ENCODE data around the gene COL27A1. TPM values are rescaled to one million over a fixed set of nuclear protein-coding genes. Genes with fewer than 3 reads are reported as not detected.

The COL27A1 gene
- total RNA-seq, 1 donor from 2014 or later, result 8.0 TPM

DNA sequence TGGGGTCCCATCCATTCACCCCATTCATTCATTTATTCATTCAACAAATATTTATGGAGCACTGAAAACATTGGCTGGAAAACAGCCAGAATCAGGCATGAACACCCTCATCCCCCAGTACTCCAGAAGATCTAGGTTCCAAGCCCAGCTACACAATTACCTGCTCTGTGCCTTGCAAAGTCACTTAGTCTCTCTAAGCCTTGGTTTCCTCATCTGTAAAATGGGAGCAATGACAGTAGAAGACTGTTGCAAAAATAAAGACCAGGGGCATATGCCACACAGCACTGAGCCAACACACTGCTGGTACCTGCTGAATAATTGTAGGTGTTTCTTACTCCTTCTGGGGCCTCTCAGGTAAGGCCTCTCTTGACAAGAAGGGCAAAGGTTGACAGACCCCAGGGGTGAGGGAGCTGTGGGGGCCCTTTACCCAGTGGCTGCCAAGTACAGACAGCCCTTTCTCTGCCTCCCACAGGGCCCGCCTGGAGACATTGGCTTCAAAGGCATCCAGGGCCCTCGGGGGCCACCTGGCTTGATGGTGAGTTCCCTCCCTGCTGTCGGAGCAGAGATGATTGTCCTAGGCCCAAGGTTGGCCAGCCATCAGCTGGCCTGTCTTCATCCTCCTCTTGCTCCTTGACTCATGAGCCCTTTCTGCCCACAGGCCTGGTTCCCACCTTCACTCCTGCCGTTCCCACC, 145.0 kb downstream of the COL27A1 start:
- intact Hi-C loops (cut with DNase I), result no loop called here
- ATAC-seq (ENCODE audit: poor library complexity), result no peak
- DNase-seq, result no peak

DNA sequence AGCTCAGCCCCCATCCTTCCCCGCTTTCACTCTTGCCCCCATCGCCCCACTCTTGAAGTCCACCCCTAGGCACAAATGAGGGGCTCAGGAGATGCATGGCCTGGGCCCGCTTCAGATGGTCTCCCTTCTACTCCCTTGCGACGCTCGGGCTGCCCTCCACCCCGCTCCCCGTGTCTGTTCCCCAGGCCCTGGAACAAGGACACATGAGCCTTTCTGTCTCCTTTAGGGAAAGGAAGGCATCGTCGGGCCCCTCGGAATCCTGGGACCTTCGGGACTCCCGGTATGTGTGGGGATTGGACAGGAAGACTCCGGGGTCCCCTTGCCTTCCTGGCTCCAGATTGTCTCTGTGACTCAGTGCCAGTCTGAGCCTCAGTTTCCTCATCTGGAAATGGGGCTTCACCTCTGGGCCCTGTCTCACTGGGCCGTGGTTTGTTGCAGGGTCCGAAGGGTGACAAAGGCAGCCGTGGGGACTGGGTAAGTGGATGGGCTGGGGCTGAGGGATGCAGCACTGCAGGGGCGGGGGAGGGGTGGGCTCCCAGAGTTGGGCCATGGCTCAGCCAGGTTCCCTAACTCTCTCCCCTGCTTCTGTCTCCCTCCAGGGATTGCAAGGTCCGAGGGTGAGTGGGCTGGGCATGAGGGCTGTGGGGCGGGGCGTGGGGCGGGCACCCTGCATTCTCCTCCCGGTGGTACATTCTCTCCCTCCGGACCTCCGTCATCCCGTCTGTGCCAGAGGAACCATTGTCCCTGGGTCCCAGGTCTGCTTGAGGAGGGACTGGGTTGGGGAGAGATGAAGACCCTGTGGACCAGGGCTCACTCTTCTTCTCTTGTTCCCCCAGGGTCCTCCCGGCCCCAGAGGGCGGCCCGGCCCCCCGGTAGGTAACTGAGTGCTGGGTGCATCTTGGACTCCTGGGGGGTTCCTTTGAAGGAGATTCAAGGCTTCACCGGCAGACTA, 145.8 kb downstream of the COL27A1 start:
- DNase-seq, result peak; percentile 22
- intact Hi-C loops (cut with DNase I), result no loop called here

DNA sequence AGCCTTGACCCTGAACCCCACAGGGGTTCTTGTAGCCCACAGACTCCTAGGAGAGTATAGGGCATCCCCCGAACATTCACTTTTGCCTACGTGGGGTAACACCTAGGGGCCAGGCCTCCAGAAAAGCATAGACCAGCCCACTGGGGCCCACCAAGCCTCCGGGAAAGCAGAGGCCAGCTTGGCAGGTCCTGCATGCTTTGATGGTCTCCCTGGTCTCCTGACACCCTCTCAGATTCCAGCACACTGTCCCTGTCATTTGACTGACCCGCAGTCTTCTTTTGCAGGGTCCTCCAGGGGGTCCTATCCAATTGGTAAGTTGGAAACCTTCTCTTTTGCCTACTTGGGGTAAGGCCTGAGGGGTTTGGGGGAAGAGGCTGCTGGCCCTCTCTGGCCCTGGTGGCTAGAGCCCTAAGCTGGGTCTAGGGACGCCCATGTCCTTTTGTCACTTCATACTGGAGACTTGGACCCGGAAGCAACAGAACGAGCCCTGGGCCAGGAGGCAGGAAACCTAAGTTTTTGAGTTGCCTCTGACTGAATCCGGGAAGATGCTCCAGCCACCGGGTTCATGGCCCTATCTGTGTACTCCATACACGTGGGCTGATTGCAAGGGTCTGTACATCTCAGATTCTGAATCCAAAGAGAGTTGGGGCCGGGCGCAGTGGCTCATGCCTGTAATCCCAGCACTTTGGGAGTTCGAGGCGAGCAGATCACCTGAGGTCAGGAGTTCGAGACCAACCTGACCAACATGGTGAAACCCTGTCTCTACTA, 146.6 kb downstream of the COL27A1 start:
- peak; percentile 32 for DNase-seq
- ATAC-seq (ENCODE audit: poor library complexity), result no peak
- intact Hi-C loops (cut with DNase I), result no loop called here

More for the DNA sequence above, 145.8 kb downstream of the COL27A1 start:
- ATAC-seq (ENCODE audit: poor library complexity), result no peak

DNA sequence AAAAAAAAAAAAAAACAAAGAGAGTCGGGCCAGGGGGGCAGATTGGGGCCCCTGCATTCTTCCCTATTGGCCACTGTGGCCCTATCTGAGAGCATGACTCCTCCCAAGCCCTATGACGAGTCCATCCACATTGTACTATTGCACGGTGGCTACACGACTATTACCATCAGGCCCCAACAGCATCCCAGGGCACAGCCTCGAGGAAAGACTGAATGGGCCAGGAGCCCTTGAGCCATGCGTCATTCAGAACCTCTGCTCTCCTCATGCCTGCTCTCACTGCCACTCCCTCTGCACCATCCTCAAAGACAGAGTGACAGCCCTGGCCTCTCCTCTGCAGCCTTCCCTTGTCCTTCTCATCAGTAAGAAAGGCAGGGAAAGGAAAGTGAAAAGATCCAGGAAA, 147.4 kb downstream of the COL27A1 start:
- intact Hi-C loops (cut with DNase I), result no loop called here
- ATAC-seq (ENCODE audit: poor library complexity) (no peak), DNase-seq (no peak)

DNA sequence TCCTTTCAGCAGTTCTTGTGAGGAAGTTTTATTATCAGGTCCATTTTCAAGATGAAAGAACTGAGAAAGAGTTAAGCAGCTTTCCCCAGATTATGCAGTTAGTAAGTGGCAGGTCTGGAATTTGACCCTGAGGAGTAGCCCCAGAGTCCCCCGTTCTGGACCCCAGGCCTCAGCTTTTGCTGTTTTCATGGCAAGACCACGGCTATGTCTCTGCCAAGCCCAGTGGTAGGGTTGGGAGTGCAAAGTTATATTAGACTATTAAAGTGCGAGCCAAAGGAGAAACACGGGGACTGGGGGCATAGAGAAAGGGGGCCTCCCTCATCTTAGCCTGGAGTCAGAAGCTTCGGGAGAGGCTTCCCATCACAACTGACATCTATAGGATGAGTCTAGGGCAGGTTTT, 148.2 kb downstream of the COL27A1 start:
- intact Hi-C loops (cut with DNase I), result no loop called here
- ATAC-seq (ENCODE audit: poor library complexity), result no peak
- DNase-seq, result no peak

DNA sequence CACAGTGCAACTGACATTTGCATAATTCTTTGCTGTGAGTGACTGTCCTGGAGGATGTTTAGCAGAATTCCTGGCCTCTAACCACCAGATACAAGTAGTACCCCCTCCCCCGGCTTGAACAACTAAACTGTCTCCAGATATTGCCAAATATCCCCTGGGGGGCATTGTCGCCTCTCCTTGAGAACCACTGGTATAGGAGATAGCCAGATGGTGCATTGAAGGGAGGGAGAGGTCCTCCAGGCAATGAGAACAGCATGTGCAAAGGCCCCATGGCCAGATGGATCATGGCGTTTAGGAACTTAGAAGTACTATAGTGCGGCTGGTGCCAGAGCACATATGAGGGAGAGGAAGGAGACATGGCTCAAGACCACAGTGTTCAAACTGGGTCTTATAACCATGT, 148.6 kb downstream of the COL27A1 start:
- DNase-seq, result no peak
- no peak for ATAC-seq (ENCODE audit: poor library complexity)
- intact Hi-C loops (cut with DNase I), result no loop called here

DNA sequence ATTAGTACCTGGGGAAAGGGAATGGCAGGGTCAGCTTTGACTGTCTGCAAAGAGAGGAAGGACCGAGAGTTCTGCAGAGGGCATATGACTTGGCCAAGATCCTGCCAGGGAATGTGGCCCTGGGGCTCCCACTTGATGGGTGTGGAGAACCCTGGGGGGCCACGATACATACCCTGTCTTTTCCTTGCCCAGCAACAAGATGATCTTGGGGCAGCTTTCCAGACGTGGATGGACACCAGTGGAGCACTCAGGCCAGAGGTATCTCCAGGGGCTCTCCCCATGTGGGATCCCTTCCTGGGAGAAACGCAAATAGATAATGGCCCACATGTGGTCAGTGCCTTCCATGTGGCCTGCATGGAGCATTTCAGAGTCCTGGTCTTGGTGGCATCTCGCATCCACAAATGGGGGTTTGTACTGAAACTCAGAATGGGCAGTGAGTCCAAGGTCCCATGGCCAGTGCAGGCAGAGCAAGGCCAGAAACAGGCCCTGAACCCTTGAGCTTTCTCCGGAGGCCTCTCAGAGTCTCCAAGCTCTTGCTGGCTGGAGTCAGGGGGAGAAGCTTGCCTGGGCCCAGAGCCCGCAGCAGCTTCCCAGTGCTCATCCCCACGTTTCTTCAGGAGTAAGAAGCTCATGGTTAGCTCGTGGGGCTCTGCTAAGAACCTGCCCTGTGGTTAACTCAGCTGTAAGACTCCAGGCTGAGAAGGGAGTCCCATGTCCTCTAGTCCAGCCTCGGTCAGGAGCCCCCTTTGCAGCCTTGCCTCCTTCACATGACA, 149.3 kb downstream of the COL27A1 start:
- ATAC-seq (ENCODE audit: poor library complexity) (no peak), DNase-seq (no peak)
- intact Hi-C loops (cut with DNase I), result no loop called here

DNA sequence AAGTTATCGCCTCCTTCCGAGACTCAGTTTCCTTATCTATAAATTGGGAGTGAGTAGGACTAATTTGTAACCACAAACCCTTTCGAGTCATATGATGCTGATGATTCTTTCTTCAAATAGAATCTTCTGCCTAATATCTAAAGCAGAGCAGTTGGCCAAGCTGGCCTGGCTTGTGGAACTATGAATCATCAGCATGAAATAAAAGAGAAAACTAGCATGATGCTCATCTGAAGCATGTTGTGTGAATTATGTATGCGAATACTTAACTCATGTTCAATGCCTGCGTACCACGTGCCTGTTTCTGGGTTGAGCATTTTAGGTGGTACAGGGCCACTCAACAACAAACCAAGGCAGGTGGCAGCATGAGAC, 152.5 kb downstream of the COL27A1 start:
- no peak for DNase-seq
- intact Hi-C loops (cut with DNase I), result no loop called here
- no peak for ATAC-seq (ENCODE audit: poor library complexity)

DNA sequence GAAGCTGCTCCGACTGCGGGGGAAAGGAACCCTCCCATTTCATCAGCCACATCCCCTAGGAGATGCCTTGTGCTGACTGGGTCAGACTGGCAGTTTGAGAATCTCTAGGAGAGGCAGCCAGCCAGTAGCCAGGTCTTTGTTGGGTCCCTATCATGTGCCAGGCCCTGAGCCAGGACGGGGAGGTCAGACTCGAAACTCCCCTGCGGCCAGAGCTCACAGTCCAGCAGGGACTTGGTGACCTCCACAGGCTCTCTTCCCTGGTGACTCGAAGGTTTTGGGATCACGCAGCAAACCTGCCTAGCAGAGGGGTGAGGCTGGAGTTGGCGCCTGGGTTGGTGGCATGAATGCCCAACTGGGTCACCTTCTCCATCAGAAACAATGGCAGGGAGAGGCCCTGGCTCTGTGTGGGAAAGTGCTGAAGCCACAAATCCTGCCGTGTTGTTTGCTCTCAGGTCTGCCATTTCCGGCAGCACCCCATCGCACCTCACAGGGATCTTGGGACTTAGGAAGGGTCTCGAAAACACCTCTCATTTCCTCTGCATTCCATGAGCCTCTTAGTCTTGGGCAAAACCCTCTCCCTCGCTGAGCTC, 153.1 kb downstream of the COL27A1 start:
- intact Hi-C loops (cut with DNase I), result no loop called here
- DNase-seq, result no peak
- ATAC-seq (ENCODE audit: poor library complexity), result no peak

DNA sequence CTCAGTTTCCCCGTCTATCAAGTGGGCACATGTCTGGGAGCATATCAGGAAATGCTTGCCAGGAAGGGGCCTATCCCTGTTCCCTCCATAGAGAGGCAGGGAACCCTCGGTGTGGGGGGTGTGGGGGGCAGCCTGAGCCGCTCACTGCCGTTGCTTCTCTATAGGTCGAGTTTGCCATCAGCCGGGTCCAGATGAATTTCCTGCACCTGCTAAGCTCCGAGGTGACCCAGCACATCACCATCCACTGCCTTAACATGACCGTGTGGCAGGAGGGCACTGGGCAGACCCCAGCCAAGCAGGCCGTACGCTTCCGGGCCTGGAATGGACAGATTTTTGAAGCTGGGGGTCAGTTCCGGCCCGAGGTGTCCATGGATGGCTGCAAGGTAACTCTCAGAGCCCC, 153.8 kb downstream of the COL27A1 start:
- DNase-seq (no peak), ATAC-seq (ENCODE audit: poor library complexity) (no peak)
- intact Hi-C loops (cut with DNase I), result no loop called here

DNA sequence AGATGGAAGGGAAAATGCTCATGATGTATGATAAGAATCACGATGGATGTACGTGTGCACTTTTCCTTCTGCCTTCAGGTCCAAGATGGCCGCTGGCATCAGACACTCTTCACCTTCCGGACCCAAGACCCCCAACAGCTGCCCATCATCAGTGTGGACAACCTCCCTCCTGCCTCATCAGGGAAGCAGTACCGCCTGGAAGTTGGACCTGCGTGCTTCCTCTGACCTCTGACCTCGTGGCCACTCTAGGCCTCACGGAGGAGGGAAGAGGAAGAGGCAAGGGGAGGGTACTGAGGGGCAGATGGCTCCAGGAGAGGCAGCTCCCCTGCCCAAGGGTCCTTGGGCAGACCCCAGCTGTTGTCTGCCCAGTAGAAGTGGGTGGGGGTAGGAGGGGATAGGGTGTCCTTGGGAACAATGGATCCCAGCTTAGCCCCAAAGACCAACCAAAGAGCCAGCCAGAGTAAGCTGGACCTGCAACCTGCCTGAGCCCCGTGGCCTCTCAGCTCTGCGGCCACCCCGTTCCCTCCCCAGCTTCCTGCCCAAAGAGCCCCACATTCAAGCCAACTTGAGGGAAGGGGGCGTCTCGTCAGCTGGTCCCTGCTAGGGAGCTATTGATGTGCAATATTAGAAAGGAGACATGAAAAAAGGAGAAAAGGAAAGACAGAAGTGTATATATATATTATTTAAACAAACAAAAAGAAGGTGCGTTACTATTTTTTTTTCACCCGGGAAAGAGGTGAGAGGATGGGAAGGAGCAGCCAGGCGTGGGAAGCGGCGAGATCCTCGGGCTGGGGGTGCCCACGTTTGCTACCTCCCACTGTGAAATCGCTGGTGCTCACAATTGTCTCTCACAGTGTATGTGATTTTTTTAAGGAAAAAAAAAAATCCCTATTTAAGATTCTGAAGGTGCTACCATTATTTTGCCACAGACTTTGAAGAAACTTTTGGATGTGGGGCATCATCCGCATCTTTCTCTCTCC, 155.4 kb downstream of the COL27A1 start:
- intact Hi-C loops (cut with DNase I), result no loop called here
- ATAC-seq (ENCODE audit: poor library complexity) (no peak), DNase-seq (no peak)

DNA sequence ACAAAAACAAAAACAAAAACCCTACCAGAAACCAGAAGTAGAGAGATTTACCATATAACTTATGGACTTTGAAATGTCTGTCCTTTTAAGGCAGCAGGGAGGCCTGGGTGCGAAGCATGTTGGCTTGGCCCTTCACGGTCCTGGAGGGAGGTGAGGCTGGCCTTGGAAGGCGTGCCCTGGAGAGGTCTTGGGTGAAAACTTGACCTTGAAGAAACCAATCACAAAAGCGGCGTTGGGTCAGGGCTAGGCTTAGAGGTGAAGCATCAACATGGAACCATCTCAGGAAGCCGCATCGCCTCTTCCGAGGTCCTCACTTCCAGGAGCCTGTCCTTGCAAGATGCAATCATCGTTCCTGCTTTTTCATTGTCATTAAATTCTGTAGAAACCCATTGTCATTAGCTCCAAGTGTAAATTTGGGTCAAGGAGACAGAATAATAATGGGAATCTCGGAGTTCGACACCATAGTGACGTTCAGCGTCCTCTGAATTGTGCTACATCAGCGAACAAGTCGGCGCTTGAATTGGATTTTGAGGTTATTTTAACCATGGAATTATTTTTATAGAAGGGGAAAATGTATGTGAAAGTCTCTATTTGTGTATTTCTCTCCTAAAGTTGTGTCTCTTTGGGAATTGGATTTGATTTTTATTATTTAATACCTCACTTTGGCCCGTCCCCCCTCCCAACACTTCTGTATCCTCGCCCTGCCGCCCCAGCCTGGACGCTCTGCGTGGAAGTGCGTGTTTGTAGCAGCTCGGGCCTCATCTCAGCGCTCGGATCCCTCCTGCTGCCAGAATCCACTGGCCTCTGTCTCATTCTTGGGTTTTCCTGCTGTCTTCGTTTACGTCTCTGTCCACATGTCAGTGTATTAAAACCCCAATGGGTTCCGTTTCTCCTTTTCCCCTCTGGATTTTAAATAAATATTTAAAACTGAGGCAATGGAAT, 156.5 kb downstream of the COL27A1 start:
- intact Hi-C loops (cut with DNase I), result no loop called here
- no peak for DNase-seq
- no peak for ATAC-seq (ENCODE audit: poor library complexity)

DNA sequence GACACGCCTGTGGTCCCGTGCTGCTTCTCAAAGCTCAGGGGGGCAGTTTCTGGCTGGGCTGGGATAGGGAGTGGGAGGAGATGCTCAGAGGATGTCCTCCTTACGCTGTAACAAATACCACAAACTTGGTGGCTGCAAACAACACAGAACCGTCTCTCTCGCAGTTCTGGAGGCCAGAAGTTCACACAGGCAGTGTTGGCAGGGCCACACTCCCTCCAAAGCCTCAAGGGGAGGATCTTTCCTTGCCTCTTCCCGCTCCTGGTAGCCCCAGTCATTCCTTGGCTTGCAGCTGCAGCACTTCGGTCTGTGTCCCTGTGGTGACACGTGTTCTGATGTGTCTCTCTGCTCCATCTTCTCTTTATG, 157.2 kb downstream of the COL27A1 start:
- intact Hi-C loops (cut with DNase I), result no loop called here
- no peak for DNase-seq
- no peak for ATAC-seq (ENCODE audit: poor library complexity)

DNA sequence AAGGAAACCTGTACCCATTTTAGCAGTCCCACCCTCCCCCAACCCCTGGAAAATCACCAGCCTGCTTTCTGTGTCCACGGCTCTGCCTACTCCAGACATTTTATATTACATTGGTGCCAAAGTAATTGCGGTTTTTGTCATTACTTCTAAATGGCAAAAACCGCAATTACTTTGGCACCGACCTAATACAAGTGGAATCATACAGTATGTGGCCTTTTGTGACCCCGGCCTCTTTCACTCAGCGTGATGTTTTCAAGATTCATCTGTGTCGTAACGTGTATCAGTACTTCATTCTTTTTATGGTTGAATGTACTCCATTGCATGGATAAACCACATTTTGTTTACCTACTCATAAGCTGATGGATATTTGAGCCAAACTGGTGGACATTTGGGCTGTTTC, 157.8 kb downstream of the COL27A1 start:
- DNase-seq (no peak), ATAC-seq (ENCODE audit: poor library complexity) (no peak)
- intact Hi-C loops (cut with DNase I), result no loop called here

DNA sequence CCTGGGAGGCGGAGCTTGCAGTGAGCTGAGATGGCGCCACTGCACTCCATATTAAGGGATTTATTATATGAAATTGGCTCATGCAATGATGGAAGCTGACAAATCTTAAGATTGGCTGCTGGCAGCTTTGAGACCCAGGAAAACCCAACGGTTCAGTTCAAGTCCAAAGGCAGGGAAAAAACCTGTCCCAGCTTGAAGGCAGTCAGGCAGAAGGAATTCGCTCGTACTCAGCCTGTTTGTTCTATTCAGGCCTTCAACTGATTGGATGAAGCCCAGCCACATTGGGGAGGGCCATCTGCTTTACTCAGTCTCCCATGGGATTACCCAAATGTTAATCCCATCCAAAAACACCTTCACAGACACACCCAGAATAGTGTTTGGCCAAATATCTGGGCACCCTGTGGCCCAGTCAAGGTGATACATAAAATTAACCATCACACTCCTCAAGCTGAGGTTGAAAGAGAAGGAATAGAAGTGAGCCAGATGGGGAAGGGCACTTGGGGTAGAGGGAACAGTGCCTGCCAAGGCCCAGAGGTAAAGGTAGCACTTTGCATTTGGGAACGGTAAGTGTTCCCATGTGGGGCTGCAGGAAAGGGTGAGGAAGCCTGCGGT, 159.0 kb downstream of the COL27A1 start:
- intact Hi-C loops (cut with DNase I), result no loop called here
- ATAC-seq (ENCODE audit: poor library complexity), result no peak
- no peak for DNase-seq

Data from Right ventricle myocardium superior (tissue), 1 donor.